ENCODE measurements around the gene ATP8B1. TPM values are rescaled to one million over a fixed set of nuclear protein-coding genes. Genes with fewer than 3 reads are reported as not detected.
"Not testable (repeated sequence)": the region's sequence is repeated elsewhere in the genome, so short reads cannot be mapped to it uniquely, and the experiment has no call there.

Gene ATP8B1
- total RNA-seq, 4 donors from 2014 or later: 120 to 321 (median 252) TPM

- intact Hi-C loops (cut with DNase I; ENCODE audit: low total_unique reads): no loop called here
- TF ChIP-seq EP300 (IDR thresholded peaks at IDR 0.05; ENCODE audit: low read depth) (no peak), POLR2A (IDR thresholded peaks at IDR 0.05) (no peak), CTCF (IDR thresholded peaks at IDR 0.05) (no peak), POLR2AphosphoS5 (IDR thresholded peaks at IDR 0.05) (no peak)
- no peaks in the 10 kb centered on the region for H3K27me3 ChIP-seq
- WGBS, 2 donors (ENCODE audit: low coverage in 1 of 2): 71 to 77% methylated on average over 6 of the region's 6 CpGs
- no peak overlapping the region for H3K4me3 ChIP-seq
- H3K27ac ChIP-seq: peak overlapping the region; percentile 43 to 77 (median 68)
- in situ Hi-C loops (cut with MboI; ENCODE audit: low pct_ligation_motif_present in 1 of 4, low pct_unique_long_range_greater_than_20kb in 1 of 4, low sequenced_read_pairs in 3 of 4): loop anchor here in 1 of 4 donors (25.0 kb wide), 2 partner anchors 91 to 109 kb away; no protein-coding TSS in a partner anchor
- H3K9me3 ChIP-seq: peaks cover 0 to 2% of the 10 kb centered on the region in 2 donors
- DNase-seq: no peak
- H3K4me1 ChIP-seq: peaks cover 0 to 21% (median 5%) of the 10 kb centered on the region in 4 donors
- H3K36me3 ChIP-seq: peaks cover 0 to 23% (median 10%) of the 10 kb centered on the region in 4 donors
Measured at GRCh38 chr18:57727952-57728807, 74.9 kb downstream of the ATP8B1 start.

DNA sequence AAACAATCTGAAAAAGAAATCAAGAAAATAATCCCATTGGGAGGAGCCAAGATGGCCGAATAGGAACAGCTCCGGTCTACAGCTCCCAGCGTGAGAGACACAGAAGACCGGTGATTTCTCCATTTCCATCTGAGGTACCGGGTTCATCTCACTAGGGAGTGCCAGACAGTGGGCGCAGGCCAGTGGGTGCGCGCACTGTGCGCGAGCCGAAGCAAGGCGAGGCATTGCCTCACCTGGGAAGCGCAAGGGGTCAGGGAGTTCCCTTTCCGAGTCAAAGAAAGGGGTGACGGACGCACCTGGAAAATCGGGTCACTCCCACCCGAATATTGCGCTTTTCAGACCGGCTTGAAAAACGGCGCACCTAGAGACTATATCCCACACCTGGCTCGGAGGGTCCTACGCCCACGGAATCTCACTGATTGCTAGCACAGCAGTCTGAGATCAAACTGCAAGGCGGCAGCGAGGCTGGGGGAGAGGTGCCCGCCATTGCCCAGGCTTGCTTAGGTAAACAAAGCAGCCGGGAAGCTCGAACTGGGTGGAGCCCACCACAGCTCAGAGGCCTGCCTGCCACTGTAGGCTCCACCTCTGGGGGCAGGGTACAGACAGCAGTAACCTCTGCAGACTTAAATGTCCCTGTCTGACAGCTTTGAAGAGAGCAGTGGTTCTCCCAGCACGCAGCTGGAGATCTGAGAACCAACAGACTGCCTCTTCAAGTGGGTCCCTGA, 83.7 kb downstream of the ATP8B1 start:
- H3K27me3 ChIP-seq; DNase-seq; H3K27ac ChIP-seq; in situ Hi-C loops (cut with MboI; ENCODE audit: low pct_ligation_motif_present in 1 of 4, low pct_unique_long_range_greater_than_20kb in 1 of 4, low sequenced_read_pairs in 3 of 4); intact Hi-C loops (cut with DNase I; ENCODE audit: low total_unique reads); H3K9me3 ChIP-seq; H3K36me3 ChIP-seq; H3K4me3 ChIP-seq: not testable (repeated sequence)
- peaks cover 0 to 11% (median 2%) of the 10 kb centered on the region in 4 donors for H3K4me1 ChIP-seq
- 85 to 92% methylated on average over 8 to 31 of the region's 31 CpGs for WGBS, 2 donors (ENCODE audit: low coverage in 1 of 2)

- no peaks in the 10 kb centered on the region for H3K27me3 ChIP-seq
- TF ChIP-seq POLR2AphosphoS5 (IDR thresholded peaks at IDR 0.05) (no peak), CTCF (IDR thresholded peaks at IDR 0.05) (no peak), POLR2A (IDR thresholded peaks at IDR 0.05) (no peak), EP300 (IDR thresholded peaks at IDR 0.05; ENCODE audit: low read depth) (no peak)
- H3K27ac ChIP-seq: no peak overlapping the region
- no peaks in the 10 kb centered on the region for H3K36me3 ChIP-seq
- in situ Hi-C loops (cut with MboI; ENCODE audit: low pct_ligation_motif_present in 1 of 4, low pct_unique_long_range_greater_than_20kb in 1 of 4, low sequenced_read_pairs in 3 of 4) (no loop called here), intact Hi-C loops (cut with DNase I; ENCODE audit: low total_unique reads) (no loop called here)
- WGBS, 2 donors (ENCODE audit: low coverage in 1 of 2): 83 to 88% methylated on average over 3 of the region's 3 CpGs
- no peaks in the 10 kb centered on the region for H3K9me3 ChIP-seq
- DNase-seq: no peak
- no peak overlapping the region for H3K4me3 ChIP-seq
- peaks cover 0 to 14% (median 2%) of the 10 kb centered on the region in 4 donors for H3K4me1 ChIP-seq
Measured at GRCh38 chr18:57716549-57716948, 86.6 kb downstream of the ATP8B1 start.

GRCh38 chr18:57715671-57716070, 87.4 kb downstream of the ATP8B1 start:
- H3K27me3 ChIP-seq: no peaks in the 10 kb centered on the region
- in situ Hi-C loops (cut with MboI; ENCODE audit: low pct_ligation_motif_present in 1 of 4, low pct_unique_long_range_greater_than_20kb in 1 of 4, low sequenced_read_pairs in 3 of 4) (no loop called here), intact Hi-C loops (cut with DNase I; ENCODE audit: low total_unique reads) (no loop called here)
- no peak for DNase-seq
- no peaks in the 10 kb centered on the region for H3K36me3 ChIP-seq
- H3K27ac ChIP-seq: no peak overlapping the region
- no peak overlapping the region for H3K4me3 ChIP-seq
- 44% methylated on average over 1 of the region's 1 CpG for whole genome bisulfite sequencing, 2 donors (ENCODE audit: low coverage in 1 of 2)
- peaks cover 0 to 14% (median 3%) of the 10 kb centered on the region in 4 donors for H3K4me1 ChIP-seq
- no peaks in the 10 kb centered on the region for H3K9me3 ChIP-seq
- TF ChIP-seq EP300 (IDR thresholded peaks at IDR 0.05; ENCODE audit: low read depth) (no peak), CTCF (IDR thresholded peaks at IDR 0.05) (no peak), POLR2A (IDR thresholded peaks at IDR 0.05) (no peak), POLR2AphosphoS5 (IDR thresholded peaks at IDR 0.05) (no peak)

Measured in transverse colon (tissue), 4 donors.